GM11168 (cell line): Measurements from ENCODE around the gene ADAMTS5.

ENCODE experiments used
- in situ Hi-C: fragments of 300-500 bp; cut with MboI; formaldehyde crosslinking; loops from one replicate; pipeline ENCODE4 v1.12.0; 2022; ENCODE audit warnings: low sequenced_read_pairs; ENCODE audit not compliant: unreplicated experiment

The ADAMTS5 gene

GRCh38 chr21:26967062-26967913 is at the start of gene ADAMTS5:
Gene ADAMTS5 (minus strand): TSS chr21:26967088. CDS start chr21:26966391, 697 bp downstream.
- in situ Hi-C loops = no loop called here

- in situ Hi-C loops = no loop called here
These were observed 34.6 kb upstream of the ADAMTS5 start for GRCh38 chr21:27001526-27001925.

GRCh38 chr21:26983576-26983975 is 16.7 kb upstream of the ADAMTS5 start:
- in situ Hi-C loops = no loop called here

- in situ Hi-C loops = no loop called here
These were observed 15.9 kb upstream of the ADAMTS5 start for GRCh38 chr21:26982767-26983166.

- in situ Hi-C loops = no loop called here
These were observed 10.9 kb upstream of the ADAMTS5 start for GRCh38 chr21:26977746-26978145.

GRCh38 chr21:26973226-26973625 is 6.3 kb upstream of the ADAMTS5 start:
- in situ Hi-C loops = no loop called here

GRCh38 chr21:26972192-26972591 is 5.3 kb upstream of the ADAMTS5 start:
- in situ Hi-C loops = no loop called here

GRCh38 chr21:26969971-26970725 is 3.3 kb upstream of the ADAMTS5 start:
- in situ Hi-C loops = no loop called here

GRCh38 chr21:26966649-26967061 is 233 bp downstream of the ADAMTS5 start:
- in situ Hi-C loops = no loop called here

- in situ Hi-C loops = no loop called here
These were observed 844 bp downstream of the ADAMTS5 start for GRCh38 chr21:26965907-26966581.

GRCh38 chr21:26965040-26965906 is 1.6 kb downstream of the ADAMTS5 start:
- in situ Hi-C loops = no loop called here

GRCh38 chr21:26964170-26964778 is 2.6 kb downstream of the ADAMTS5 start:
- in situ Hi-C loops = no loop called here

GRCh38 chr21:26962621-26963181 is 4.2 kb downstream of the ADAMTS5 start:
- in situ Hi-C loops = no loop called here

- in situ Hi-C loops = no loop called here
These were observed 5.2 kb downstream of the ADAMTS5 start for GRCh38 chr21:26961698-26962097.

- in situ Hi-C loops = no loop called here
These were observed 8.1 kb downstream of the ADAMTS5 start for GRCh38 chr21:26958788-26959187.

GRCh38 chr21:26956813-26957212 is 10.1 kb downstream of the ADAMTS5 start:
- in situ Hi-C loops = no loop called here

GRCh38 chr21:26956216-26956615 is 10.7 kb downstream of the ADAMTS5 start:
- in situ Hi-C loops = no loop called here

GRCh38 chr21:26954662-26955121 is 12.2 kb downstream of the ADAMTS5 start:
- in situ Hi-C loops = no loop called here
